ENCODE data around the gene SSBP2.
"Not testable (repeated sequence)": the region's sequence is repeated elsewhere in the genome, so short reads cannot be mapped to it uniquely, and the experiment has no call there.

SSBP2 gene

DNA sequence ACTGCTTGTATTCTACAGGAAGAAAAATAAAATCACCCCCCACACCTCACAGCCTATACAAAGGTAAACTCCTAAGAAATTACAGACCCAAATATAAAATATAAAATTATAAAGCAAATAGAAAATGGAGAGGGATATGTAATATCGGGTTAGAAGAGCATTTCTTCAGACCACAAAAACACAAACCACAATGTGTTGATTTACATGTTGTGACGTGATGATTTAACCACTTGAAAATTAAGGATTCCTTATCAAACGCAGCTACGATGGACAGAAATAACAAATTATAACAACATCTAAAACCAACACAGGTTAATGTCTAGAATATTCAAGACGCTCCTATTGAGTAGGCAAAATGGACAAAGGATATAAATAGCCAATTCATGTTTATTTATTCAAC, 26.3 kb downstream of the SSBP2 start:
- no peak for DNase-seq

DNA sequence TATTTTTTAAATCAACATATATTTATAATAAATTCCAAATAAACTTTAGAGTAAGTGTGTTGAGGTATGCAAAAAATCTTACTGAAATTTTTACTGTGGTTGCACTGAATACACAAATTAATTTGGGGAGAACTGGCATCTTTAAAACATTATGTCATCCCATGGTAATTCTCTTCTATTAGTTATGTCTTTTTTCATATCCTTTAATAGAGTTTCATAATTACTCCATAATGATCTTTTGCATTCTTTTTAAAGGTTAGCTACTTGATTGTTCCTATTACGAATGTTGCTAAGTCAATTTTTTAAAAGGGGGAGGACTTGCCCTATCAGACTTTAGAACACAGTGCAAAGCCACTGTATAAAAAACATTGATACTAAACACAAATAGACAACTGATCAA, 26.8 kb downstream of the SSBP2 start:
- DNase-seq: no peak

DNA sequence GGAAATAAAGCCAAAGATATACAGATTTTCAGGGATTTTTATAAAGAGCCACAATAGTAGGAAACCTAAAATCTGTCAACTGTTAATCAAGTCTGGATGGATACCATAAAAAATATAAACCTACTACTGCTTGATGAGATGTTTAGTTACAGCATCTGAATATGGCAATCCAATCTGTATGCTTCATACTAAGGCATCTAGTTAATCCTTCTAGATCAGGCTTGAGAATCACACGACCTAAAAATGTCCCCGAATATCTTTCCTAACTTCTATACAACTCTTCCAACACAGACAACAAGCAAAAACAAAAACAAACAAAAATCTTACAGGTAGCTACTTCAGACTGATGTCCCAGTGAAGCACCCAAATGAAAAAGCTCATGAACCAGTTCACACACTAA, 29.8 kb downstream of the SSBP2 start:
- DNase-seq: no peak

DNA sequence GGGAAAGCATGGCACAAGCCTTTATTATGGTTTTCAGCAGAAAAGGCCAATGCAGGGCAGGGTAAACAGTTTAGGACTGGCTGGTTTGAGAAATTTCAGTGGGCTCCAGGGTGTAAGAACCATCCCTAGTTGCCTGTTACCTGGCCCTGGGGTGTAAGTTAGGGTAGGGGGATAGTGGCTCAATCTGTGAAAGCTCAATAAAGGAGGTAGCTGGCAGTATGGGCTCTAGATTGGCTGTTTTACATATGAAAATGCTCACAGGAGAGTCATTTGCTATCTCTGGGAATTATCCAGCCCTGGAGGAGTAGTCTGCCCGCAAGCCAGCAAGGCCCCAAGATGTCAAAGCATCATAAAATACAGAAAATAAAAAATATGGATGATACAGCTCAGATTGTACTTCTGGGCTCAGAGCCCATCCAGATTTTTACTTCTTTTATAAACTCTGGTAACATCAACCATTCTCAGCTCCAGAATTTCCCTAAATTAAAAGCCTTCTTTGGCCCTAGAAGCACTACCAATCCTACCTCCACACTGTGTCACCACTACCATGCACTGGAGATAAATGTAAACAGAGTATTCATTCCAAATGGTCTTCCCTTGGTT, 31.1 kb downstream of the SSBP2 start:
- DNase-seq: no peak

DNA sequence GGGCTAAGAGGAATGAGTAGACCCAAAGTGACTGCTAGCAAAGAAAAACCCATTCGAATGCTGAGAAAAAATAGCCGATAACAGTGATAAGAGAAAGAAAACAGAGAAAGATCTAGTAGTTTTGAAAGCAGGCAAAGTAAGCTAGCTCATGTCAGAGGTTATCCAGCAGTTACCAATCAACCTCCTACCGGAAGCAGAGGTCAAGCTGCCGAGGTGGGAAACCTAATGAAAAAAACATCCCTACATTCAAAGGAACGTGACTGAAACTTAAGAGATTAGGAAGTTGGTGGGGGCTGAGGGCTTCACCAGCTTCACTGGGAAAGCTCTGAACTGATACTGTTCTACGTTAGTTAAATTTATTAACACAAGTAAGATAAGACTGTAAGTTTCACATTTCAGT, 32.6 kb downstream of the SSBP2 start:
- DNase-seq: no peak

DNA sequence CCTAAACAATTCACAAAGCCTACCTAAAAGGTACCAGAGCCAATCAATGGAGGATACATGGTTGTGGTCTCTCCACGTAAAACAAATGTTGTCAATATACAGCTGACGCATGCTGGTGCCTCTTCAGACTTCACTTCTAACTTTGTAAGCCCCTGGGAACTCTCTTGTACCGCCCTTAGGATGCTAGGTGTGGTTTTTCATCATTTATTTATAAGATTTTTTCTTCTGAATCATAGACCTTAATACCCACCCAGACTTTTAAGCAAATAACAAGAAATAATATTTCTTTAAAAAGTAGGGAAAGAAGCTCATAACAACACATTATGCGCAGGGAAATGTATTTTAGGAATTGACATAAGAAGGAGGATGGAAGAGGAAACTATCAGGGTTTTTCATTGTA, 33.0 kb downstream of the SSBP2 start:
- no peak for DNase-seq

DNA sequence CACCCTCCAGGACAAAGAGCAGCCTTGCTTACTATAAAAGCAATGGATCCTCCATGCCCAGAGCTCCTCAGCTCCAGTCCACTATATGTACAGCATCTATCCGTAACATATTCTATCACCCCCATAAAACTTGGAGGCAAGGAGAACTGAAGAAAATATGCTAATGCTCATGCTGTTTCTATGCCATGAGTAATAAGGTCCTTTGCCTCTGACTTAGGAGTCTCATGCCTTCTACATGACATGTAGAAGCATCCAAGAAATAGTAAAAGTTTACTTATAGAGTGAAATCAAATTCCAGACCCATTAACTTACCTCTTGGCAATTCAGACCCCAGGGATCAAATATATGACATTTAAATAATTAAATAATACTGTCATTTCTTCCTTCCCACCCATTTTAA, 33.7 kb downstream of the SSBP2 start:
- DNase-seq: no peak

DNA sequence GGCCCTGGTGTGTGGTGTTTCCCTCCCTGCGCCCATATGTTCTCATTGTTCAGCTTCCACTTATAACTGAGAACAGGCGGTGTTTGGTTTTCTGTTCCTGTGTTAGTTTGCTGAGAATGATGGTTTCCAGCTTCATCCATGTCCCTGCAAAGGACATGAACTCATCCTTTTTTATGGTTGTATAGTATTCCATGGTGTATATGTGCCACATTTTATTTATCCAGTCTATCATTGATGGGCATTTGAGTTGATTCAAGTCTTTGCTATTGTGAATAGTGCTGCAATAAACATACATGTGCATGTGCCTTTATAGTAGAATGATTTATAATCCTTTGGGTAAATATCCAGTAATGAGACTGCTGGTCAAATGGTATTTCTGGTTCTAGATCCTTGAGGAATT, 36.8 kb downstream of the SSBP2 start:
- DNase-seq: not testable (repeated sequence)

DNA sequence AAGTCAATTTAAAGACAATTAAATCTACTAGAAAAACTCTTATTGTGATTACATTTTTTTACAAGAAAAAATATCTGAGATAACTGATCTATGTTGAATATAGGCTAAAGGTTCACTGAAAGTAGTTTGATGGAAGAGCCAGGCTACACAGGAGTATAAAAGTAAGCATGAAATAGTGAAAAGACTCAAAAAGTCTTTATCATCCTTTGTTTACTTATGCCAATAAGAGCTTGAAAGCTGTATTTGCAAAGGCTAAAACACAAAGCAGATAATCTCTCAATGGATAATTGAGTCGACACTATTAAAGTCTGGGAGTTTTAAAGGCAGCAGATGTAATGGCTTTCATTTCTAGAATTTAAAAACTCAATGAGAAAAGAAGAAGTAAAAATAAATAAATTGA, 42.0 kb downstream of the SSBP2 start:
- DNase-seq: no peak

DNA sequence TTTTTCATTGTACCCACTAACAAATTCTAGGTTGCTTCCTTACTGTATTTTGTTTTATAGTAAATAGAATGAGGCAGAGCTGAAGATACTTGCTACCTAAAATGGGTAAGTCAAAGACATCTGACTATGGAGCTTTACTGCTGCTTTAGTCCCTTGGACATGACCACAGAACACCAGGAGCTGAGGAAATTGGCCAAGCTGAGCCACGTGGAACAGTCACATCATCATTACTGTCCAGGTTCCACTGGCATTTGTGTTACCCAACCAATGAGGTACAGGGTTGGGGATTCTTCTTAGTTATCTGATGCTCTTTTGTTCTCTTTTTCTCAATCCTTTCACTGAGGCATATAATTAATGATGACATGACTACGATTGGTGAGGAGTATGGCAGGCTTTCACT, 47.1 kb downstream of the SSBP2 start:
- no peak for DNase-seq

DNA sequence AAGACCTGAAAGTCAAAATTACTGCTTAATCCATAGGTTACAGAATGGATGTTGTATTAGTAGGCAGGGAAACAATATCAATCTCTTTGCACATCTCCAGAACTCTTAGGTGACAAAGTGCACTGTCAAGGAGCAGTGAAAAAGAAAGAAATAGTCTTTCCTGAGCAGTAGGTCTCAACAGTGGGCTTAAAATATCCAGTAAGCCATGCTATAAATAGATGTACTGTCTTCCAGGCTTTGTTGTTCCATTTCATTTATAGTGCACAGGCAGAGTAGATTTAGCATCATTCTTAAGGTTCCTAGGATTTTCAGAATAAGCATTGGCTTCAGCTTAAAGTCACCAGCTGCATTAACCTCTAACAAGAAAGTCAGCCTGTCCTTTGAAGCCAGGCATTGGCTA, 50.7 kb downstream of the SSBP2 start:
- no peak for DNase-seq

DNA sequence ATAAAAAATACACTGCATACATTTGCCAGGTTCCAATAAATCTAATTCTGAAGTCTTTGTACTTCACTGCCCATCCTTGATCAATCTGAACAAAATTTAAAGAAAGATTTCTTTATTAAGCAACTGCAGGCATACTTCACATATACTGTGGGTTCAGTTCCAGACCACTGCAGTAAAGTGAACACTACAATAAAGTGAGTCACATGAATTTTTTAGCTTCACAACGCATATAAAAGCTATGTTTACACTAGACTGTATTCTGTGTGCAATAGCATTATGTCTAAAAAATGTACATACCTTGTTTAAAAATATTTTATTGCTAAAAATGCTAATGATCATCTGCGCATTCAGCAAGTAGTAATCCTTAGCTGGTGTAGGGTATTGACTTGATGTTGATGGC, 52.1 kb downstream of the SSBP2 start:
- no peak for DNase-seq

DNA sequence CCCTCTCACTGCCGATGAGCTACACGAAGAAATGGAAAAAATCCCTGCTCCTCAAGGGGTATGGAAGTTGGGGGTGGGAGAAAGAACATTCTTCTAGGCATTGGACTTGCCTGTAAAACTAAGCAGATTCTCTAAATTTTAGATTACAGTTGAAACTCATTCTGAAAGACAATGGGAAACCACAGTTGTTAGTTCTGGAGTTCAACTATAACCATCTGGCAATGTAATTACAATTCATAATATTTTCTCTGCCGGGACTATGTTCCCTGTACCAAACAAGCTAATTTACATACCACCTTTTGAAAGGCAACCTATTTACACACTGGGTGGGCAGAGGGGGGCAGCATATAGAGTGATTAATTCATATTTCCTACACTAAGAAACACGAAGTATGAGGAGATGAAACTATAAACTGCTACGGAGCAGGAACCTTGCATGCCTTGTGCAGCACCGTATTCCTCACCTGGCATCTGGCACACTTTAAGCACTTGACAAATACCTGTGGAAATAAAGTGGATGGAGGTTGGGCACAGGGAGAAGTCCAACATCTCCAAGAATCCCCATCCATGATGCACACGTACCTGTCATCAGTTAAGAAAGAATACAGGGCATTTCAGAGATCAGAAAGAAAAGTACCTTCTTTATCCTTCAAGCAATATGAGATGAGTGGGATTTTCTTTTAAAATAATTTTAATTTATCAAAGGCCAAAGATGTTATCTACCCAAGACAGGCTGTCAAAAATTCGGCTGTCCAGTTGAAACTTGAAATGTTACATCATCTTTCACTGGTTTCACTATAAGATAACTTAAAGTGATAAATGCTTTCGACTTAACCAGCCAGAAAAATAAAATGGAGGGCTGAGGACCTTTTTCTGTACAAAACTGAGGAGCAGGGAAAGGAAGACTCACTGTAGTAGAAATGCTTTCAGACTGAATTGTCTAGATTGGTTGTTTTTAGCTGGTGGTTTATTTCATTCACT, 54.2 kb downstream of the SSBP2 start:
- no peak for DNase-seq

DNA sequence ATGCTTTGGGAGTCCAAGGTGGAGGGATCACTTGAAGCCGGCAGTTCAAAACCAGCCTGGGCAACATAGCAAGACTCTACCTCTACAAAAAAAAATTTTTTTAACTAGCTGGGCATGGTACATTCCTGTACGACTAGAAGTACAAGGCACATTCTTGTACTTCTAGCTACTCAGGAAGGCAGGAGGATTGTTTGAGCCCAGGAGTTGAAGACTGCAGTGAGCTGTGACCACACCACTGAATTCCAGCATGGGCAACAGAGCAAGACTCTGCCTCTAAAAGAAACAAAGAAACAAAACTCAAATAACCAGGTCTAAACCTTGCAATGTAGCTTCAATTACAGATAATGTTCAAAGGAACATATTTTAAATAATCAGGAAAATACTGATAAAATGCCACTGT, 56.2 kb downstream of the SSBP2 start:
- DNase-seq: no peak

DNA sequence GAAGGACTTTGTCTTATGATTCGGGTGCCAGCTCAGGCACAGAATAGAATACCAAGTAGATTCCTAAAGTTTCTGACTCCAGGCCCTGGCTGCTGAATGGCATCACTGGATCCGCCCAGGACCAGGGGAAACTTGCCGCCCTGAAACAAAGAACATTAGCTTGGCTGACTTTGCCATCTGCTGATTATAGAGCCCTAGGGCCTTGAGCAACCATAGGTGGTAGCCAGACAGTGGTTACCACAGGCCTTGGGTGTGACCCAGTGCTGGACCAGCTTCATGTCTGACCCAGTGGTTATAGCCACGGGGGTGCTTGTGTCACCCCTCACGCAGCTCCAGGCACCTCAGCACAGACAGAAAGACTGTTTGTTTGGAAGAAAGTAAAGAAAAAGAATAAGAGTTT, 62.7 kb downstream of the SSBP2 start:
- no peak for DNase-seq

DNA sequence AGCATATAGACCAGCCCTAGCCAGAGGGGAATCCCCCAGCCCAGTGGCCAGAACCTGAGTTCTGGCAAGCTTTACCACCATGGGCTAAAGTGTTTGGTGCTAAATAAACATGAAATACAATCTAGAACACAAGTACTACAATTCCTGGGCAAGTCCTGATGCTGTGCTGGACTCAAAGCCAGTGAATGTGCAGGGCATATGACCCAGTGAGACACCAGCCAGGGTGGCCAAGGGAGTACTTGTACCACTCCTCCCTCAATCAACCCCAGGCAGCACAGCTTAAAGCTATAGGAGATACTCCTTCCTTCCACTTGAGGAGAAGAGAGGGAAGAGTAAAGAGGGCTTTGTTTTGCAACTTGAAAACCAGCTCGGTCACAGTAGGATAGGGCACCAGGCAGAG, 63.6 kb downstream of the SSBP2 start:
- no peak for DNase-seq

DNA sequence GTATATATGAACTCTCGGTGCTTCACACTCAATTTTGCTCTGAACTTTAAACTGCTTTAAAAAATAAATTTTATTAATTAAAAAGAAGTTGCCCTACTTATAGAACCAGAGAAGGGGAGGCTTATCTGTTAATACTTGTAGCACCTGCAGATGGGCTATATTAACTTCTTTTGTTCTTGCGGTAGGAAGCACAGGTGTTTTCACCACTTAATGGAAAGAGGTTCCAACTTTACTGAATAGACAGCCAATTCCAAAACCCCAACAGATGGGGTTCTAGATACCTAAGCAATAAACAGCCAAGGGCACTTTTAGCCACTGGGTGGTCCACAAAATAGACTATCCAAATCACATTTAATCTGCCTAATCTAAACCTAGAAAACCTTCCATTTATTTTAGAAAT, 65.4 kb downstream of the SSBP2 start:
- no peak for DNase-seq

DNA sequence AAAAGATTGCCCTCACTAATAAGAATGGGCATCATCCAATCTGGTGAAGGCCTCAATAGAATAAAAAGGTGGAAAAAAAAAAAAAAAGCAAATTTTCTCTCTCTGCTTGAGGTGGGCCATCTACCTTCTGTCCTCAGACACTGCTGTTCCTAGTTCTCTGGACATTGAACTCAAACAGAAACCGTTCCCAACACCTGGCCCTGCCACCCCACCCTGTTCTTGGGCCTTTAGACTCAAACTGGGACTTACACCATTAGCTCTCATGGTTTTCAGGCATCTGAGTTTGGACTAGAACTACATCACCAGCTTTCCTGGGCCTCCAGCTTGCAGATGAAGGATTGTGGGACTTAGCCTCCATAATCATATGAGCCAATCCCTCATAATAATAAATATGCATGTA, 71.0 kb downstream of the SSBP2 start:
- no peak for DNase-seq

DNA sequence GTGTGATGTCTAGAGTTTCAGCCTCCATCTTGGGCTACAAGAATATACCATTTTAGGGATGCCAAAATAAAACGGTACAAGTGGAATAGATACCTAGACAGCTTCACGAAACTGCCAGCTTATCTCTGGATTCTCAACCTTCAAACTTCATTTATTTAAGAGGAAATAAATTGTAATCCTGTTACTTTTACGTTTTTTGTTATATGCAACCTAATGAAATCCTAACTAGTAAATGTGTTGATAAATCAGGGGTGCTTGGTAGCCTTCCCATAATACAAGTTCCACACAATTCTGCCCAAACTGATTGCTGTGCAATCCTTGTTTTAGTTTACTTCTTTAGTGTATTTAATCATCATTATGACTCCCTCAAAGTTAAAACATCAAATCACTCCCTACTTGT, 75.5 kb downstream of the SSBP2 start:
- DNase-seq: no peak

DNA sequence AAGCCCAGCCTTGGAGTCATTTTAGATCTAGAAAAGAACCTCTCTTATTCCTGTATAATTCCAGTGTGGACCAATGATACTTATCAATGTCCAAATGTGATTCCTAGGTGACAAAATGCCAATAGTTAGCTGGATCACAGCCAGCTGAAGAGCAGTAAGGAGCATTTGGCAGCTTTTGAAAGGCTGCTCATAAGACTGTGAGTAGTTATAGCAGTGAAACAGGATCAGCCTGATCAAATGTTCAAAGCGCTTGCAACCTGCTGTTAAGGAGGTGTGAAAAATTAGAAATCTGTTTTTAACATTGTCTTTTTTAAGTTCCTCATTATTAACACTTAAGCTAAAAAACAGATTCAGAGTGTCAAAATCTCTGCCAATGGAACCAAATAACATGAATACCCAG, 85.1 kb downstream of the SSBP2 start:
- no peak for DNase-seq

DNA sequence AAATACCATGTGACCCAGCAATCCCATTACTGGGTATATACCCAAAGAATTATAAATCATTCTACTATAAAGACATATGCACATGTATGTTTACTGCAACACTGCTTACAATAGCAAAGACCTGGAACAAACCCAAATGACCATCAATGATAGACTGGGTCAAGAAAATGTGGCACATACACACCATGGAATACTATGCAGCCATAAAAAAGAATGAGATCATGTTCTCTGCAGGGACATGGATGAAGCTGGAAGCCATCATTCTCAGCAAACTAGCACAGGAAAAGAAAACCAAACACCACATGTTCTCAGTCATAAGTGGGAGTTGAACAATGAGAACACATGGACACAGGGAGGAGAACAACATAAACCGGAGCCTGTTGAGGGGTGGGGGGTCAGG, 90.3 kb downstream of the SSBP2 start:
- not testable (repeated sequence) for DNase-seq

DNA sequence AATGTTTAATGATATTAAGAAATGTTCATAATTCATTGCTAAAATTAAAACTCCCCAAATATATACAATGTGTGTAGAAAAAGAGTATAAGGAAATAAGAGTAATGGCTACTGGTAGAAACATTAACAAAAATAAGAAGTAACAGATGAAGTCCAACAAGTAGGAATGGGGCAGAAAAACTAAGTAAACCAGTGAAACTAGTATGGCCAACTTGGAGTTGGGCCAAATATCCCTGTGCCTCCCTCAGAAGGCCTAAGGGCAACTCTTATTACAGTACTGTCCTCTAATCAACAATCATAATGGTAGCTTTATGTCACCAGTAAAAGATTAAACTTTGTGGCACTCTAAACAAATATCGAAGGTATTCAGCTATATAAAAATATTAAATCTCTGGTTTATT, 93.5 kb downstream of the SSBP2 start:
- no peak for DNase-seq

DNA sequence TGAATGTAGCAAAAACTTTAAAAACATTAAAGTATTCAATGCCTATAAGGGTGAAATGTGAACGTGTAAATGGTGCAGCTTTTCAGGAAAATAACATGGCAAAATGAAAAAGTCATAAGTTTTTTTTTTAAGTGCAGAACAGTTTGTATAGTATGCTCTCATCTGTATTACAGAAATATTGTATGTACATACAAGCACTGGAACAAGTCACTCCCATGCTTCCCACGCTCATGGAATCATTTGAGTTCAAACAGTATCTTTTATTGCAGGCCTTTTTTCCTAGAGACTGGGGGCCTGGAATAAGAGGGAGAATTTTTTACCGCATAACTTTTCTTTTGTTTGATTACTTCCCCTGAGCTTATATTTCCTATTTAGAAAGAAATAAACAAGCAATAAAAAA, 94.1 kb downstream of the SSBP2 start:
- no peak for DNase-seq

DNA sequence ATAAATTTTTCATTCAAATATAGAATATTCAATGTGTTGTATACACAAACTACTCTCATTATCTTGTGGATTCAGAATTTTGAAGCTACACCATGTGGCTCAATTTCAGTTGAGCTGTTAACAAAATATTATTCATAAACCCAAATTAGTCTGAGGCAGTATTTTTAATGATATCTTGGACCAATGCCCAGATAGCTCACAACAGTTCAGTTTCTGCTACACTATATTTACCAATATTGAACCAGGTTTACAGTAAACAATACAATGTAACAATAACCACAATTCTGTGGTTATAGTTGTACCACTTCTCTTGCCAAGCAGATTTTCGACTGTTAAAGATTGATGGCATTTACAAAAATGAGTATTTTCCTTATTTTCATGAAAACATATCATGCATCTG, 99.9 kb downstream of the SSBP2 start:
- no peak for DNase-seq

Measured in CD4-positive, alpha-beta T cell treated with Interleukin-15 for 1 hour (primary cell).